AG09319 (cell line): ENCODE results near the gene RBM45.
A peak's percentile ranks its signal among the peaks of the same experiment; 100 is the strongest.
"Not testable (repeated sequence)": the region's sequence is repeated elsewhere in the genome, so short reads cannot be mapped to it uniquely, and the experiment has no call there.

Experiments used
- DNase-seq: peaks from one replicate; pipeline ENCODE4 v3.0.0-alpha.2; 2010; ENCODE audit warnings: low read depth; ENCODE audit errors: extremely low read depth
- CTCF ChIP-seq: IDR thresholded peaks from 2 replicates; pipeline ENCODE4 v1.5.1; 2011; ENCODE audit warnings: low read depth, mild to moderate bottlenecking, inconsistent platforms, low read length, moderate library complexity

The RBM45 gene

GRCh38 chr2:178072383-178073301, 39.6 kb upstream of the RBM45 start, which contains the start of gene PDE11A:
TSS of gene PDE11A (minus strand) at chr2:178072777. CDS start at chr2:178072437, 340 bp downstream.
- no peak for TF ChIP-seq CTCF
- peak; percentile 23 for DNase-seq

- DNase-seq, result no peak
- TF ChIP-seq CTCF, result no peak
Observed at GRCh38 chr2:178074123-178075005, 37.9 kb upstream of the RBM45 start.

DNA sequence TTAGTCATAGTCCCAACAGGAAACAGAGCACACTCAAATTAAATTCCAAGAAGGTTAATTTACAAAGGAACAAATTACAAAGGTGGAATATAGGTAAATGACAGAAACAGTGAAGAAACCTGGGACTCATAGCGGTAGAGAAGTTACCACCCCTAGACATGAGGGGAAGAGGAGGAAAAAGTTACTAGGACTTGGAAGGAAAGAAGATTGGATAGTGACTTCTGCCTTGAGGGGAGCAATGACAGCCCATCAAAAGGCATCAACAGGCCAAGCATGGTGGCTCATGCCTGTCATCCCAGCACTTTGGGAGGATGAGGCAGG, 37.3 kb upstream of the RBM45 start:
- DNase-seq, result no peak

DNA sequence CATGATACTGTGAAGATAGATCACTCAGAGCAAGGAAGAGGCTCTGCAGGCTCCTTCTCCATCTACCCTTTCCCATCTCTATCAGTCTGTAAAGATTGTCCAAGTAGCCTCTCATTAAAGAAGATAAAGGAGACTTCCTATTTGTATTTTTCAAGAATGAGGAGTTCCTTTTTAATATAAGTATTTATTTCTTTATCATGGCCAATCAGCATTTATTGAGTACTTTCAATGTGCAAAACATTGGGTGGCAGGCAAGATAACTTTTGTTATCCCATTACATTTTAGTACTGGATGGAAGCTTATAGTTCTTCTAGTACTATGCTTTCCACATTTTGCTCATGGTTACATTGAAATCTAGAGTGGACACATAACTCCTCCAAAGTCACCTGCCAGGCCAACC, 36.1 kb upstream of the RBM45 start:
- no peak for TF ChIP-seq CTCF
- DNase-seq, result no peak

More for the DNA sequence above, 37.3 kb upstream of the RBM45 start:
- no peak for TF ChIP-seq CTCF

DNA sequence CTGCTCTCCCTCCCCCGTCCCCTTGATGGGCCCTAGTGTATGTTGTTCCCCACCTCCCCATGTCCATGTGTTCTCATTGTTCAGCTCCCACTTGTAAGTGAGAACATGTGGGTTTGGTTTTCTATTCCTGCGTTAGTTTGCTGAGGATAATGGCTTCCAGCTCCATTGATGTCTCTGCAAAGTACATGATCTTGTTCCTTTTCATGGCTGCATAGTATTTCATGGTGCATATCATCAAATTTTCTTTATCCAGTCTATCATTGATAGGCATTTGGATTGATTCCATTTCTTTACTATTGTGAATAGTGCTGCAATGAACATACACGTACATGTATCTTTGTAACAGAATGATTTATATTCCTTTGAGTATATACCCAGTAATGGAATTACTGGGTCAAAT, 33.0 kb upstream of the RBM45 start:
- not testable (repeated sequence) for DNase-seq

DNA sequence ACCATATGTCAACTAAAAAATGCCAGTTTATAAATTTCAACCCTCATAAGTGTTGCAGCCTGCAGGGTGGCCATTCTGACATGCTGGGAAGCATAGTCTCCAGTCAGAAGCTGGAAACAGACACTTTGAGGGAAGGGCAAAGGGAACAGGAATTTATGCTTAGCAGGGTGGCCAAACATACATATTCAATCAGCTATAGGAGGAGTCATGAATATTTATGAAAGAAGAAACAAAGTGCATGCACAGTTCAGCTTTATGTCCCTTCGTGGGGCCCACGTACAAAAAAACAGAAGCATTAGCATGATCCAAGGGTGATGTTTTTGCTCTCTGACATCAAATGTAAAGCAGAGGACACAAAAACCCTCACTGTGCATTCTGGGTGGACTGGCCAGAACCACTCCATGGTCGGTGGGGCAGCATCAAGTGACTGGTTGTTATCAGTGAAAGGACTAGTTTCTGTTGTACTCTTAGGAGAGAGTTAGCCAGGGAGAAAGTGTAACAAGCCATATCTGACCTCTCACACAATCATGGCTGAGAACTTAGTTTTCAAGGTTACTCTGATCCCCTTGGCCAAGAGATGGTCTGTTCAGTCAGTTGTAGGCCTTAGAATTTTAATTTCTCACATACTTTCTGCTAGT, 29.7 kb upstream of the RBM45 start:
- no peak for TF ChIP-seq CTCF

DNA sequence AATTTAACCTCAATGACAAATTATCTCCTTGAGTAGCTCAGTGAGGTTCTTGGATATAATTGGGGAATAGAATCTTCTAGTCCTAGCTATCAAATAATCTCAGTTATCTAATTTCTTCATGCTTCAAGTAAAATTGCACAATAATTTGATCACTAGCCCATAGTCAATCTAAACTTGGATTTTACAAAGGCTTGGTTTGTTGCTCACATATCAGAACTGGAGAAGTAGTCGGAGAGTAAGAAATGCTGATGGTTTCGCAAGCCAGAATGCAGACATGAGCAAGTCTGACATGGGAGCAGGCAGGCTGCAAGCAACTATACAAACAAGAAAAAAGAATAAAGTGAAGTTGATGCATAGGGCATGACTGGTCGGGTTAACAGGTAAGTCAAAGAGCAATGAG, 28.0 kb upstream of the RBM45 start:
- no peak for DNase-seq
- no peak for TF ChIP-seq CTCF

More for the DNA sequence above, 29.7 kb upstream of the RBM45 start:
- DNase-seq, result no peak
